Ammon's horn (tissue), 1 donor: ENCODE measurements around the gene RPSA.
"Not testable (repeated sequence)": the region's sequence is repeated elsewhere in the genome, so short reads cannot be mapped to it uniquely, and the experiment has no call there.

Experiments
- DNase-seq: peaks from one replicate; pipeline ENCODE4 v3.0.0-alpha.2; 2016; ENCODE audit warnings: low spot score

RPSA gene

DNA sequence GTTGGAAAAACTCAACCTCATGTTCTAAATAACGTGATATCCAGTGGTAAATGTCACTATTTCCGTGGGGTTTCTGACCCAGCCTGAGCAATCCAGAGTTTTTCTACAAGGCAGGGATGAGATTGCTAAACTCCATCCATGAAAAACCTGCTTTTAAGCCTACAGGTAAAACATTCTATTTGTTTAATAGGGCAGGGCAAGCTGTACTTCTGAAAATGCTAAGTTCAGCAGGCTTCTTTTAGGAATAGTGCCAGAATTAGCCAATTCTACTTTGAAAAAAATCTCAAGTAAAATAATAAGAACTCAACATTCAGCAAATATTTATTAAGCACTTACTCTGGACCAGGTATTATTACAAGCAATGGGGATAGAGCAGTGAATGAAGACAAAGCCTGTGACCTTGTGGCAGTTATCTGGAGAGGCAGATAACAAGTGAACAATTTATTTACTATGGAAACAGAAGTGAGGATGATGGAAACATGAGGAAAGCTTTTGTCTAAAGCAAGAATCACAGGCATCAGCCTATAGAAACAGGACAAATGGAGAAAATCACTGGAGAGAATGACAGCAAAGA, 13.3 kb downstream of the RPSA start:
- DNase-seq = no peak

- no peak for DNase-seq
These were observed 14.0 kb downstream of the RPSA start for GRCh38 chr3:39420543-39420942.

DNA sequence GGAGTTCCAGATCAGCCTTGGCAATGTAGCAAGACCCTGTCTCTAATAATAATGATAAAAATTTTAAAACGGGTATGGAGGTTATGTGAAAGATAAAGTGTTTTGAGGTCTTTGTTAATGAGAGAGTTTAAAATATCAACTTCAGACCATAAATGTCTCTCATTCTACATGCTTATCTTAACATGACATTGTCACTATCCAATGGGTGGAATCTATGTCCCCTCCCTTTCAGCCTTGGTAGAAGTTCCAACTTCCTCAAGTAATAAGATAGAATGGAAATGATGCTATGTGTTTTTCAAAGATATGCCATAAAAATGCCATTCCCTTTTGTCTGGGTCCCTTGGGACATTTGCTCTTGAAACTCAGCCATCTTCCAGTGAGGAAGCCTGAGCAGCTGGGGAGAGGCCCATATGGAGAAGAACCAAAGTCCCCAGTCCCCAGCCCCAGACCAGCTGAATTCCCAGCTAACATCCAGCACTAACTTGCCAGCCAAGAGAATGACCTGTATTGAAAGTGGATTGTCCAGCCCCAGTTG, 17.0 kb downstream of the RPSA start:
- no peak for DNase-seq

DNA sequence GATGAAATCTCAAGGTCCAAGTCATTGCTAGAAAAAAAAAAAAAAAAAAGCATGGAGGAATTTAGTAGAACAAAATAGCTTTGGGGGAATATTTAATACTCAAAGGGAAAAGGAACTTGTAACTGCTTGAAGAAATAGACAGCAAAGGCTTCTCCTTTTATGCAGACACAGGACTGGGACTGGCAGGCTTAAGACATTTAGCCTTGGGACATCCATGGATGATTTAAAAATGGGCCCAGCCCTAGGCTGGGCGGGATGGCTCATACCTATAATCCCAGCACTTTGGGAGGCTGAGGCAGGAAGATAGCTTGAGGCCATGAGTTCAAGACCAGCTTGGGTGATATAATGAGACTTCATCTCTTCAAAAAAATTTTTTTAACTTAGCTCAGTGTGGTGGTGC, 19.8 kb downstream of the RPSA start:
- no peak for DNase-seq

DNA sequence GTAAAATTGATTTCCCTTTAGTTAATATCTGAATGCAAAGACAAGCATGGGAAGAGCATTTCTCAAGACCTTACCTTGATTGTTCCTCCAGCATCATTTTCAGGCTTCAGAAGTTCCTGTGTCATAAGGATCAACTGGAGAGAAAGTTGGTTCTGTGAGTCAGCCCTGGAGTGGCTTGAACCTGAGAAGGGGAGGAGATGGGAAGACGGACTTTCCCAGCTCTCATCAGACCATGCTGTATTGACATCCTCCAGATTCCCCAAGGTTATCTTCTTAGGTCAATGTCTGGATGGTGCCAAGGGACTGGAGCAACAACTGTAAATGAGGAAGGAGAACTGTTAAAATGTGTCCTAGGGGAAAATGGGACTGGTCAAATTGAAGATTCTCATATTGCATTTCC, 21.0 kb downstream of the RPSA start:
- DNase-seq = no peak

DNA sequence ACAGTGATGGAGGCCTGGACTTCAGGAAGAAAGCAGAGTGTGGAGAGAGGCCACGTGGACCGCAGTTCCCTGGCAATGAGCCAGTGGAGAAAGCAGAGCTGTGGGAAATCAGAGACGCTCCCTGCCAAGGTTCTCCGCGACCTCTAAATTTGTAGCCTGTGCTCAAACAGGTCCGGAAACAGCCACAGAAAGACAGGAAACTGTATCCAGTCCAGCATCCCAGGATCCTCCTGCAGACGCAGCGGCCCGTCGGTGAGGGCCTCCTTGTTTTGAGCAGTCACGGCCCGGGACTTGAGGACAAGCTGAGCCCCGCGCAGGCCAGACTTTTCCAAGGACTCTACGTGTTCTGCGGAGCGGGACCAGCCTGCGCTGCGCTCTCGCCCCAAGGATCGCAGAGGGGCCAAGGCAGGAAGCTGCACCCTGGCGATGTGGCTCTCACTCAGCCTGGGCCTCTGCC, 22.3 kb downstream of the RPSA start:
- DNase-seq = no peak

DNA sequence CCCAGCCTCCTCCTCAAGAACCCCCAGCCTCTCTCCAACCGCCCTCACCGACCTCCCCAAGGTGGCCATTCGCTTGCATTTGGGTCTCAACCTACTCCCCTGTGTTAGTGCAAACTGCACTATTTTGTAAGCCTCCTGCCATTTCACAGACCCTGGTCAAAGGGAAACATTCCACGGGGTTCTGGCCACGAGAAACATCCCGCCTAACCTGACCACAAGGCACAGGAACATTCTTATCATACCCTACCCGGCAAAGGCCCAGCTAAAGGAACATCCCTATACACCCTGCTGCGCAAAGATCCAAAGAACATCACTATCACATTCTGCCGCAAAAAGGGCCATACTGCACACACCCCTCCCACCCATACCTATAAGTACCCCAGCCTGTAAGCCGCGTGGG, 22.9 kb downstream of the RPSA start:
- no peak for DNase-seq

- DNase-seq = no peak
These were observed 25.8 kb downstream of the RPSA start for GRCh38 chr3:39432342-39432741.

DNA sequence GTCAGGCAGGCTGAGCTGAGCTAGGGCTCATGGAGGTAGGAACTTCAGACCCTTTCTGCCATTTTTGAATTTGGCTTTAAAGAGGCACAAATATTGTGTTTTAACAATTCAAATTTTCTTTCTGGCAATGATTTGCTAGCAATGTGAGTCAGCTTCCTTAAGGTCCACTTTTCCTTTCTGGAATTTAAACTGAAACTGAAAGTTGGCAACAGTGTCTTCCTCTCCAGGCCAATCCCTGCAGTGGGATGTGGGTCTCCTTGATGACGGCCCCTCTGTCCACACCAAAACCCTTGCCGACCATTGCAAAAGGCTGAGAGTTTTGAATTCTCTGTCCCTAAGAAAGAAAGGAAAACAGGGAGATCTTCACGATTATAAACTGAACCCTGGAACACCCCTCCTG, 27.1 kb downstream of the RPSA start:
- DNase-seq = no peak

DNA sequence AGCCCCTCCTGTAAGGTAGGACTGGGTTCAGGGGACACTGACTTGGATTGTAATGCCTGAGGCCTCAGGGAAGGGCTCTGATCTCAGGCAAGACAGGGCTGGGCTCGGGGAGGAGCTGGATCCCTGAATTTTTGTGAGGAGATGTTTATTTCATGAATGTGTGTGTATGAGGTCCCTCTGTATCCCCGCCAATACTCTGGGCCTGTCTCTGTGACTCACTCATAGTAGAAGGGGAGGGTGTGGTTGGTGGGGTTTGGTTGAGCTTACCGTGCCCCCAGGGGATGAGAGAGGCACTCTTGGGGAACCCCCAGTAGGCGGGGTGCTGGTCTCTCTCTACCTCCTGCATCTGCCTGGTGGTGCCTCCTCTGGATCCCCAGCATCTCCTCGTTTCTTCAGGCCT, 28.1 kb downstream of the RPSA start:
- DNase-seq = no peak

- no peak for DNase-seq
These were observed 28.7 kb downstream of the RPSA start for GRCh38 chr3:39435006-39435748.

DNA sequence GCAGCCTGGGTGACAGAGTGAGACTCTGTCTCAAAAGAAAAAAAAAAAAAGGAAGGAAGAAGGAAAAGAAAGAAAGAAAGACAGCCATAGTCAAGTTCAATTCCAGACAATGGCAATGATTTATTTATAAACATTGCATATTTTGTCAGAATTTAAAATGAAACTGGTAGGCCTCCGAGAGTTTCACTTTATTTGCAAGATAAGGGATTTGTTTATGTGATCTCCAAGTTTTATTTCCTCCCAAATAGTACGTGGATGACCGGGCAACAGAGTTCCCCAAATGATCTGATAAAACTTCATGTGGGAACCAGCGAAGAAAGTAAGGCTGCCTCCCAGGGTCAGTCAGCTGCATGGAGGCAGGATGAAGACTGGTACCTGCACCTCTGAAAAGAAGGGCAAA, 32.4 kb downstream of the RPSA start:
- DNase-seq = no peak

- no peak for DNase-seq
These were observed 33.8 kb downstream of the RPSA start for GRCh38 chr3:39440316-39440715.

DNA sequence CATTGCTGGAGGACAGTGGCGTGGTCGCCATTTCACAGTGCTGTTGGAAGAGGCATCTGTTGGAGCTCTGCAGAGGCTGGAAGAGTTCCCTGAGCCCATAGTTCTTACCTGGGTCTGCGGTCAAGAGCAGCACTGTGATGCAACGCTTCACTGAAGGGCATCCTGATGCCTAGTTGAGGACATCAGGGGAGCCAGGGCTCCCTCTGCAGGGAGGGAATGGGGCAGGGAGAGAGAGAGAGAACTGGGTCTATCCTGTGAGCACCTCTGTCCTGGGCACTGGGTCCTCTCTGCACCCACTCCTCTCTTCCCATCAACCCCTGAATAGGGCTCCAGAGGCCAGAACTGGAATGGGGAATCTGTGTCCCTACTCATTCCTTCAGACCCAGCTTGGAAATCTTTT, 37.0 kb downstream of the RPSA start:
- DNase-seq = no peak

DNA sequence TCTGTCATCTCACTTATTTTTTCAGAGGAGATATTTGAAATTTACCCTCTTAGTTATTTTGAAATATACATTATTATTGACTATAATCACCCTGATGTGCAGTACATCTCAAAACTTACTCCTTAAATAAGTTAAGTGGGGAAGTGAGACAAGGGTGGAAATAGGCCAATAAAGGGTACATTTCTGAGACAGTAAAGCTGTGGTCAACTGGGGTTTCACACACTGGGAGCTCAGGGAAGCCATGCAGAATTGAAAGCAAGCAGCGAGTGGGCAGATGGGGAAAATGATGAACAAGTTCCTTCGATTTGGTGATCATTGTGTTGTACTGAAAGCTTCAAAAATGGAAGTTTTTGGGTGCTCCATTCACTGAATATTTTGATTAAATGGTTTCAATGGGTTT, 39.4 kb downstream of the RPSA start:
- DNase-seq = no peak

DNA sequence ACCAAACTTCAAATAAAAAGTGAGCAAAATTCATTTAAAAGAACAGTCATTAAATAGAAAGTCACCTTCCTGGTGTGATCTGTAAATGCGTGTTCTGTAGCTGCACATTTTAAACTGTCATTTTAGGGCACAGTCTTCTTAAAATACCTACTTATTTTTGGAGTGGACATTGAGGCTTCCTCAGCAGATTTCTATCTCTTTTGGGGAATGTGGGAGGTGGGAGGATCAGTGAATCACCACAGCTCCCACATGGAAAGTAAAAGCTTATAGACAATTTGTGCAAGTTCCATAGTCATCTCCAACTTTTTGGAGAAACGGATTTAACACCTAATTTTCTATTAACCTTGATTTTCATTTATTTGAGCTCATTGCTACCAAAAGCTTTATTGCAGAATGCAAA, 39.9 kb downstream of the RPSA start:
- DNase-seq = no peak

DNA sequence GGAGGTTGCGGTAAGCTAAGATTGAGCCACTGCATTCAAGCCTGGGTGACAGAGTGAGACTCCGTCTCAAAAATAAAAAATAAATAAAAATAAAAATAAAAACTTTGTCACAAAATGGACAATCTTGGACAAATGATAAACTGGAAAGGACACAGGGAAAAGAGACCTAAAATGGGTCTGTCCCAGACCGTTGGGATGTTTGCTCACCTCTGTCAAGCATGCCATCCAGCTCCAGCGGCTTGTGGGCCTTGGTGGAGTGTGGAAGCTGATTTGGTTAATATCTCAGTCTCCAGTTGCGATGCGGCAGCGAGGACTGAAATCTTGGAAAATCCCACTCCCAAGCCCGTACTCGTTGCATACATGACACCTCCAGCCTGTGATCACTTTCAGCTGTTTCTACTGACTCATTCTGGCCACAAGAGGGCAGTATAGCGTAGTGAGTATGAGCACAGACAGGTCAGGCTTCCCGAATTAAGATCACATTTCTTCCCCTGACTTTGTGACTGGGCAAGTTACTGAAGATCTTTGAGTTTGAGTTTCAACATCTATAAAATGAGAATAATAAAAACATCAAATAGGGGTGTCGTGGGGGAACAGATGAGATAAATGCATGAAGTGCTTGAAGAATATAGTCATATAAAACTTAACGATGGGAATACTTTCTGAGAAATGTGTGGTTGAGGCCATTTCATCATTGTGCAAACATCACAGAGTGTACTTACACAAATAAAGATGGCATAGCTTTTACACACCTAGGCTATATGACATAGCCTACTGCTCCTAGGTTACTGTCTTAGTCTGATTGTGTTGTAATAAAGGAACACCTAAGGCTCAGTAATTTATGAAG, 41.3 kb downstream of the RPSA start:
- peak; percentile 96 for DNase-seq

DNA sequence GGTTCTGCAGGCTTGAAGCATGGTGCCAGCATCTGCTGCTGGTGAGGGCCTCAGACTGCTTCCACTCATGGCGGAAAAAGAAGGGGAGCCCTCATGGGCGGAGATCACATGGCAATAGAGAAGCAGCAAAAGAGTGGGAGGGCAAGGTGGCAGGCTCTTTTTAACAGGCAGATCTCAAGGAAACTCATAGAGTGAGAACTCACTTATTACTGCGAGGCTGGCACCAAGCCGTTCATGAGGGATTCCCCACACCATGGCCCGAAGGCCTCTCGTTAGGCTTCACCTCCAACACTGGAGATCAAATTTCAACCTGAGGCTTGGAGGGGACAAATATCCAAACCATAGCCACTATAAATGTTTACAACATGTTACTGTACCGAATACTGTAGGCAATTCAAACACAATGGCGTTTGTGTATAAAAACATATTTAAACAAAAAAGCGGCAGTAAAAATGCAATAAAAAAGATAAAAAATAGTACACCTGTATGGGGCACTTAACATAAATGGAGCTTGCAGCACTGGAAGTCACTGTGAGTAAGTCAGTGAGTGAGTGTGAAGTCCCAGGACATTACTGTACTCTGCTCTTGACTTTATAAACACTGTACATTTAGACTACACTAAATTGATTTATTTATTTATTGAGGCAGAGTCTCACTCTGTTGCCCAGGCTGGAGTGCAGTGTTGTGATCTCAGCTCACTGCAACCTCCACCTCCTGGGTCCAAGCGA, 42.1 kb downstream of the RPSA start:
- no peak for DNase-seq

DNA sequence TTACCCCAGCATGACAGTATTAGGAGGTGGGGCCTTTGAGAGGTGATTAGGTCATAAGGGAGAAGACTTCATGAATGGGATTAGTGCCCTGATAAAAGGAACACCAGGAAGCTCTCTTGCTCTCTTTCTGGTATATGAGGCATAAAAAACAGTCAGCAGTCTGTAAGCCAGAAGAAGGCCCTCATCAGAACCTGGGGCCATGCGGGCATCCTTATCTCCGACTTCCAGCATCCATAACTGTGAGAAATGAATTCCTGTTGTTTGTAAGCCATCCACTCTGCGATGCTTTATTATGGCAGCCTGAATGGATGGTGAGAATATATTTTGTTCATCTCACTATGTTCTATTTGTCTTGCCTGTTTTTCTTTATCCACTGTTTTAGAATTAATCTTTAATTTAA, 43.3 kb downstream of the RPSA start:
- no peak for DNase-seq

GRCh38 chr3:39453134-39453533, 46.6 kb downstream of the RPSA start:
- DNase-seq = no peak

DNA sequence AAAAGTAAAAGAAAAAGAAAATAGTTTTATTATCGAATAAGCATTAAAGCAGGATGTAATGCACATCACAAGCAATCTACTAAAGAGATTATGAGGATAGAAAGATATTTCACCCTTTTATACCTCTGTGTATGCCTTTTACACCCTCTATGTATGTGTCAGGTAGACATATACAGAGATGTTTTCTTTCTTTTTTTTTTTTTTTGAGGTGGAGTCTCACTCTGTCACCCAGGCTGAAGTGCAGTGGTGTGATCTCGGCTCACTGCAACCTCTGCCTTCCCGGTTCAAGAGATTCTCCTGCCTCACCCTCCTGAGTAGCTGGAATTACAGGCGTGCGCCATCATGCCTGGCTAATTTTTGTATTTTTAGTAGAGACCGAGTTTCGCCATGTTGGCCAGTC, 47.4 kb downstream of the RPSA start:
- not testable (repeated sequence) for DNase-seq

GRCh38 chr3:39454591-39455217, 48.2 kb downstream of the RPSA start:
- no peak for DNase-seq
